Measurements from ENCODE around the gene MTMR10.

DNA sequence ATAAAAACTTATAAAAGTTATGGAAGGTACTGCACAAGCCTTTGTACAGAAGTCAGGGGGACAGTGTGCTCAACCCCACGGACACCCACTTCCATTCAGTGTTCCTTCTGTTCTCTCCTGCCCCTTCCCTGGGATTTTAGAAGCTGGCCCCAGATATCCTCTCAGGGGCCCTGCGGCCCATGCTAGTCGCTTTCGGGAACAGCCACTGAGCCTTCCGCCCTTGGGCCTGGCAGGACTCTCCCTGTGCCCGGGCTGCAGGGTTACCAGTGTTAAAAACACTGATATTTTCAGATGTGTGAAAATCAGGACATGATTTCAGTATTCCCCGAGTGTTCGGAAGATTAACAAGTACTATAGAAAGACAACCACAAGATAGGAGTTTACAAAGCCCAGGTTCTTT lies 65.3 kb downstream of the MTMR10 start:
- TF ChIP-seq, protein P1, sequence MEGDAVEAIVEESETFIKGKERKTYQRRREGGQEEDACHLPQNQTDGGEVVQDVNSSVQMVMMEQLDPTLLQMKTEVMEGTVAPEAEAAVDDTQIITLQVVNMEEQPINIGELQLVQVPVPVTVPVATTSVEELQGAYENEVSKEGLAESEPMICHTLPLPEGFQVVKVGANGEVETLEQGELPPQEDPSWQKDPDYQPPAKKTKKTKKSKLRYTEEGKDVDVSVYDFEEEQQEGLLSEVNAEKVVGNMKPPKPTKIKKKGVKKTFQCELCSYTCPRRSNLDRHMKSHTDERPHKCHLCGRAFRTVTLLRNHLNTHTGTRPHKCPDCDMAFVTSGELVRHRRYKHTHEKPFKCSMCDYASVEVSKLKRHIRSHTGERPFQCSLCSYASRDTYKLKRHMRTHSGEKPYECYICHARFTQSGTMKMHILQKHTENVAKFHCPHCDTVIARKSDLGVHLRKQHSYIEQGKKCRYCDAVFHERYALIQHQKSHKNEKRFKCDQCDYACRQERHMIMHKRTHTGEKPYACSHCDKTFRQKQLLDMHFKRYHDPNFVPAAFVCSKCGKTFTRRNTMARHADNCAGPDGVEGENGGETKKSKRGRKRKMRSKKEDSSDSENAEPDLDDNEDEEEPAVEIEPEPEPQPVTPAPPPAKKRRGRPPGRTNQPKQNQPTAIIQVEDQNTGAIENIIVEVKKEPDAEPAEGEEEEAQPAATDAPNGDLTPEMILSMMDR (IDR thresholded peaks at IDR 0.05) = no peak
- no peak for TF ChIP-seq POLR2A (IDR thresholded peaks at IDR 0.05)
